ENCODE measurements around the gene PPP1CB. TPM values are rescaled to one million over a fixed set of nuclear protein-coding genes. Genes with fewer than 3 reads are reported as not detected.

The PPP1CB gene
- total and polyA plus RNA-seq, 9 donors, result 90.9 to 421 (median 272) TPM

DNA sequence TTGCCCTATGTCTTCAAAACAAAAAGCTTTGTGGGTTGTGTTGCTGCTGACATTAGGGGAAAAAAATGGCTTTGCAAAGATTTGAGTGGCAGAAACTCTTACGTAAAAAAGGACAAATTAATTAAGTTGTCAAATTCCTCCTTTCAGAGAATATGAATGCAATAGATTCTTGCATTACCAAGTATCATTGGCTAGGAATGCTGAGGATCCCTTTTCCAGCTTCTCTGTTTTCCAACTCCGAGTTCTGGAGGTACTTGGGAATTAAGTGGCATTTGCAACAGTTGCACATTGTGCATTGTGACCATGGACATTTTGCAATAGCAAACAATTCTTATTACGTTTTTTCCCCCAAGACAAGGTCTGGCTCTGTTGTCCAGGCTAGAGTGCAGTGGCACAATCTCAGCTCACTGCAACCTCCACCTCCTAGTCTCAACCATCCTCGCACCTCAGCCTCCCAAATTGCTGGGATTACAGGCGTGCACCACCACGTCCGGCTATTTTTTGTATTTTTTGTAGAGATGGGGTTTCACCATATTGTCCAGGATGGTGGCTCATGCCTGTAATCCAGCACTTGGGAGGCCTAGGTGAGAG, 29.9 kb upstream of the PPP1CB start:
- Histone ChIP-seq H3K9me3 (no peaks in the 10 kb centered on the region), H3K4me3 (no peak overlapping the region), H3K27me3 (no peaks in the 10 kb centered on the region), H3K27ac (no peak overlapping the region), H3K4me1 (ENCODE audit: insufficient read depth) (peaks cover 2% of the 10 kb centered on the region), H3K36me3 (no peaks in the 10 kb centered on the region)
- DNase-seq, result no peak
- 89 to 94% (median 91%) methylated on average over 7 of the region's 7 CpGs for WGBS, 3 donors
- intact Hi-C loops (cut with DNase I), result no loop called here
- TF ChIP-seq, protein P1, sequence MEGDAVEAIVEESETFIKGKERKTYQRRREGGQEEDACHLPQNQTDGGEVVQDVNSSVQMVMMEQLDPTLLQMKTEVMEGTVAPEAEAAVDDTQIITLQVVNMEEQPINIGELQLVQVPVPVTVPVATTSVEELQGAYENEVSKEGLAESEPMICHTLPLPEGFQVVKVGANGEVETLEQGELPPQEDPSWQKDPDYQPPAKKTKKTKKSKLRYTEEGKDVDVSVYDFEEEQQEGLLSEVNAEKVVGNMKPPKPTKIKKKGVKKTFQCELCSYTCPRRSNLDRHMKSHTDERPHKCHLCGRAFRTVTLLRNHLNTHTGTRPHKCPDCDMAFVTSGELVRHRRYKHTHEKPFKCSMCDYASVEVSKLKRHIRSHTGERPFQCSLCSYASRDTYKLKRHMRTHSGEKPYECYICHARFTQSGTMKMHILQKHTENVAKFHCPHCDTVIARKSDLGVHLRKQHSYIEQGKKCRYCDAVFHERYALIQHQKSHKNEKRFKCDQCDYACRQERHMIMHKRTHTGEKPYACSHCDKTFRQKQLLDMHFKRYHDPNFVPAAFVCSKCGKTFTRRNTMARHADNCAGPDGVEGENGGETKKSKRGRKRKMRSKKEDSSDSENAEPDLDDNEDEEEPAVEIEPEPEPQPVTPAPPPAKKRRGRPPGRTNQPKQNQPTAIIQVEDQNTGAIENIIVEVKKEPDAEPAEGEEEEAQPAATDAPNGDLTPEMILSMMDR (IDR thresholded peaks at IDR 0.05), result no peak
- no peak for TF ChIP-seq EP300 (IDR thresholded peaks at IDR 0.05)
- TF ChIP-seq POLR2A (IDR thresholded peaks at IDR 0.05), result no peak

DNA sequence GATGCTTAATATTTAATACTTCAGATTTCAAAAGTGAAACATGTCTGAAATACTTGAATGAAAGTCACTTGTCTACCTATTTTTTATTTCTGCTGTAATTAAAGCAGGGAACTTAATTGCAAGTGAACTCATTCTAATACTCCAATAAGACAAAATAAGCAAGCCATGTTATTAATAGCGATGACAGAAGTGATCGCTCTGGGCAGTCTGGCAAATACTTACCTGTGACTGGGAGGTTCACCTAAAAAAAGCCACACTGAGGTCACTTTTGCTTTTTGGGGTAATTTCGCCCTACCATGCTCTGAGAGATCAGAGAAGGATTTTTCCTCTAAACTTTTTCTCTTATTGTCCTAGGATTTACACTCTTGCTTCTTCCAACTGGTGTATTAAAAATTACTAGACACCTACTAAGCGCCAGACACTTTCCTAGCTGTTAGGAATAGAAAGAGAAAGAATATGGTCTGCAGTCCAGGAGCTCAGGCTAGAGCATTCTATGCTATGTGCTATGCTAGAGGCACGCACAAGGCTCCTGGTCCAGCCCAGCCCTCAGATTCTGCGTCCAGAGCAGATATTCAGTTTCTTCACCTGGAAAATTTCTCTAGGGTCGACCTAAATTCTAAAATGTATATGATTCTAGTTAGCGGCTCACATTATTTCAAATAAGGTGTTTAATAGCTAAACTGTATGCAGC, 26.5 kb upstream of the PPP1CB start:
- Histone ChIP-seq H3K4me1 (ENCODE audit: insufficient read depth) (no peaks in the 10 kb centered on the region), H3K36me3 (no peaks in the 10 kb centered on the region), H3K4me3 (no peak overlapping the region), H3K27ac (no peak overlapping the region), H3K9me3 (no peaks in the 10 kb centered on the region), H3K27me3 (no peaks in the 10 kb centered on the region)
- DNase-seq, result no peak
- TF ChIP-seq EP300 (IDR thresholded peaks at IDR 0.05) (no peak), POLR2A (IDR thresholded peaks at IDR 0.05) (no peak)
- TF ChIP-seq, protein P1 (IDR thresholded peaks at IDR 0.05), result no peak
- WGBS, 3 donors, result 91 to 95% (median 93%) methylated on average over 8 of the region's 8 CpGs
- intact Hi-C loops (cut with DNase I), result no loop called here

DNA sequence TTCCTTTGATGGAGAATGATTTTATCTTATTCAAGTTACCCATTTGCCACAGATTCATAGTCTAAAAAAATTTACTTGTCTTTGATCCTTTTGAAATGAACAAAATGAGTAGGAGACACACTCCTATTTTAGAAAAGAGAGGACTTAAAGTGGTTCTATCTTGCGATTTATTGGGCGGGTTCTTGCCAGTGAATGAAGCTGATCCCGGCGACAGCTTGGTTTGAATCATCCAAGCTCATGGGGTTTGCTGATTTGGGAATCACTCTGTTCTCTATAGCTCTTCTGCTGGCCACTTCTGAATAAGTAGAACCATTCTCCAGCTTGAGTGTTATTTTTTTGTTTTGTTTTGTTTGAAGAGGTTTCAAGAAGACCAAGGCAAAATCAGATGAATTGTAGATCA, 25.5 kb upstream of the PPP1CB start:
- DNase-seq, result no peak
- no peak overlapping the region for H3K4me3 ChIP-seq
- no peaks in the 10 kb centered on the region for H3K27me3 ChIP-seq
- intact Hi-C loops (cut with DNase I), result no loop called here
- no peak overlapping the region for H3K27ac ChIP-seq
- H3K4me1 ChIP-seq (ENCODE audit: insufficient read depth), result no peaks in the 10 kb centered on the region
- 93 to 97% (median 96%) methylated on average over 4 of the region's 4 CpGs for WGBS, 3 donors
- no peaks in the 10 kb centered on the region for H3K9me3 ChIP-seq
- H3K36me3 ChIP-seq, result no peaks in the 10 kb centered on the region
- no peak for TF ChIP-seq EP300 (IDR thresholded peaks at IDR 0.05)
- TF ChIP-seq, protein P1 (IDR thresholded peaks at IDR 0.05), result no peak
- no peak for TF ChIP-seq POLR2A (IDR thresholded peaks at IDR 0.05)

DNA sequence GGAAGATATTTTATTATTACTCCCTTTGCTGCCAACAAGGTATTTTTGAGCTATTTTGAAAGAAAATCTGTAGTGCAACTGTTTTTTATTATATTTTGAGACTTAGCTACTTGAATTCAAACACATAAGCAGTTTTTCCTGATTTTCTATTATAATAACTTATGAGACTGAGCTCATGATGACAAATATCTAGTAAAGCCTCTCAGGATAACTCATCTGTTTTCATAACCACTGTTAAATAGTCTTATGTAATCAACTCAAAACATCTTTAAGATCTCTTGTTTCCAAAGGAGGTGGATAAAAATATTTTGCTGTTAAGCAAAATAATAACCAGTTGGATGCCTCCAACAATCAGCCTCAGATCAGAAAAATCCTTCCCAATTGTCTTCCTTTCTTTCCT, 21.9 kb upstream of the PPP1CB start:
- Histone ChIP-seq H3K27ac (no peak overlapping the region), H3K27me3 (no peaks in the 10 kb centered on the region), H3K4me3 (no peak overlapping the region), H3K36me3 (no peaks in the 10 kb centered on the region), H3K9me3 (no peaks in the 10 kb centered on the region), H3K4me1 (ENCODE audit: insufficient read depth) (no peaks in the 10 kb centered on the region)
- no peak for TF ChIP-seq EP300 (IDR thresholded peaks at IDR 0.05)
- intact Hi-C loops (cut with DNase I), result loop anchor here in 1 of 4 donors (10.0 kb wide), 1 partner anchor 45 kb away; no protein-coding TSS in a partner anchor
- DNase-seq, result no peak

DNA sequence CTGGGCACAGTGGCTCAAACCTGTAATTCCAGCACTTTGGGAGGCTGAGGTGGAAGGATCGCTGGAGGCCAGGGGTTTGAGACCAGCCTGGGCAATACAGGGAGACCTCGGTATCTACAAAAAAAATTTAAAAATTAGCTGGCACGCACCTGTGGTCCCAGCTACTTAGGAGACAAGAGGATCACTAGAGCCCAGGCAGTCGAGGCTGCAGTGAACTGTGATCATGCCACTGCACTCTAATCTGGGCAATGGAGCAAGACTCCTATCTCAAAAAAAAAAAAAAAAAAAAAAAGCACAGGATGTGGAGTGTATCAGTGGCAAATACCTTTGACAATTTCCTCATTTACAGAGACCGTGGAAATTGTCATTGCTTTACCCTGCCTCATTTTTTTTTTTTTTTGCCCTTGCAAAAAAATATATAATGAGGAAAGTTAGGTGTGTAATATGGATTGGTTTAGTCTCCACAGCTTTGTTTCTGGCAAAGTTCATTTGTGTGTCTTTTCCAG, 20.9 kb upstream of the PPP1CB start:
- Histone ChIP-seq H3K4me3 (no peak overlapping the region), H3K27ac (no peak overlapping the region), H3K9me3 (no peaks in the 10 kb centered on the region), H3K4me1 (ENCODE audit: insufficient read depth) (no peaks in the 10 kb centered on the region), H3K36me3 (no peaks in the 10 kb centered on the region), H3K27me3 (no peaks in the 10 kb centered on the region)
- no peak for DNase-seq
- TF ChIP-seq POLR2A (IDR thresholded peaks at IDR 0.05) (no peak), EP300 (IDR thresholded peaks at IDR 0.05) (no peak)
- TF ChIP-seq, protein P1 (IDR thresholded peaks at IDR 0.05), result no peak
- intact Hi-C loops (cut with DNase I), result loop anchor here in 1 of 4 donors (10.0 kb wide), 1 partner anchor 46 kb away; no protein-coding TSS in a partner anchor
- 89 to 91% (median 91%) methylated on average over 5 of the region's 5 CpGs for WGBS, 3 donors

All from ovary (tissue), 9 donors.